GM23338 (cell line): ENCODE results near the gene TOX2. TPM values are rescaled to one million over a fixed set of nuclear protein-coding genes. Genes with fewer than 3 reads are reported as not detected.

Experiments
- ATAC-seq: fragments of 200-7000 bp; cut with Tn5 transposase; 3 replicates; pipeline ENCODE4 v1.9.1; 2020
- DNase-seq: peaks from one replicate; pipeline ENCODE4 v3.0.0-alpha.2; 2015; ENCODE audit warnings: low spot score
- H2AFZ ChIP-seq: fragments of 200-600 bp; sonication (generic); 2 replicates; pipeline ENCODE4 v1.8.0; 2016; ENCODE audit warnings: antibody characterized with exemption, mild to moderate bottlenecking, moderate library complexity
- H3F3A ChIP-seq: fragments of 200-600 bp; sonication (generic); replicated peaks from 2 replicates; pipeline ENCODE4 v1.8.0; 2017; ENCODE audit warnings: antibody characterized with exemption, mixed run types, low read depth
- H3K27ac ChIP-seq: fragments of 200-600 bp; sonication (generic); 2 replicates; pipeline ENCODE4 v1.6.1; 2016; ENCODE audit warnings: low read depth
- H3K27me3 ChIP-seq: fragments of 200-600 bp; sonication (generic); 2 replicates; pipeline ENCODE4 v1.8.0; 2016; ENCODE audit warnings: mild to moderate bottlenecking, mixed run types, moderate library complexity; ENCODE audit not compliant: insufficient read depth
- H3K36me3 ChIP-seq: fragments of 200-600 bp; sonication (generic); 2 replicates; pipeline ENCODE4 v1.8.0; 2016; ENCODE audit warnings: mild to moderate bottlenecking; ENCODE audit not compliant: insufficient read depth
- H3K4me1 ChIP-seq: fragments of 200-600 bp; sonication (generic); 2 replicates; pipeline ENCODE4 v1.8.0; 2016; ENCODE audit warnings: mild to moderate bottlenecking, moderate library complexity; ENCODE audit not compliant: insufficient read depth
- H3K4me2 ChIP-seq: fragments of 200-600 bp; sonication (generic); 2 replicates; pipeline ENCODE4 v1.7.1; 2017; ENCODE audit warnings: mixed run types
- H3K4me3 ChIP-seq: fragments of 200-600 bp; sonication (generic); 2 replicates; pipeline ENCODE4 v1.6.1; 2016; ENCODE audit warnings: mixed run types
- H3K79me2 ChIP-seq: fragments of 200-600 bp; sonication (generic); replicated peaks from 2 replicates; pipeline ENCODE4 v1.8.0; 2017; ENCODE audit warnings: mild to moderate bottlenecking; ENCODE audit not compliant: insufficient read depth
- H3K9me2 ChIP-seq: fragments of 200-600 bp; sonication (generic); 2 replicates; pipeline ENCODE4 v1.8.0; 2017; ENCODE audit not compliant: insufficient read depth
- H4K20me1 ChIP-seq: fragments of 200-600 bp; sonication (generic); replicated peaks from 2 replicates; pipeline ENCODE4 v1.8.0; 2017; ENCODE audit warnings: mild to moderate bottlenecking; ENCODE audit not compliant: insufficient read depth
- H3K27ac Mint-ChIP-seq: 2 replicates; pipeline ENCODE4 v1.8.0; 2020; ENCODE audit warnings: inconsistent platforms, mild to moderate bottlenecking, moderate library complexity, mixed read lengths
- H3K27me3 Mint-ChIP-seq: 3 replicates; pipeline ENCODE4 v1.8.0; 2022; ENCODE audit warnings: low read depth, mild to moderate bottlenecking, moderate library complexity, mixed read lengths, inconsistent platforms; ENCODE audit not compliant: insufficient read depth, poor library complexity
- H3K36me3 Mint-ChIP-seq: 3 replicates; pipeline ENCODE4 v1.8.0; 2021; ENCODE audit warnings: low read depth, mild to moderate bottlenecking, inconsistent platforms, moderate library complexity, mixed read lengths
- H3K4me1 Mint-ChIP-seq: 3 replicates; pipeline ENCODE4 v1.8.0; 2020; ENCODE audit warnings: mild to moderate bottlenecking, inconsistent platforms, mixed read lengths
- H3K4me3 Mint-ChIP-seq: 3 replicates; pipeline ENCODE4 v1.8.0; 2021; ENCODE audit warnings: moderate library complexity, mild to moderate bottlenecking, inconsistent platforms, mixed read lengths
- H3K9me3 Mint-ChIP-seq: 3 replicates; pipeline ENCODE4 v1.8.0; 2020; ENCODE audit warnings: moderate library complexity, mild to moderate bottlenecking, inconsistent platforms, mixed read lengths
- CREB1 ChIP-seq: fragments of 250-450 bp; sonication (Bioruptor Pico); IDR thresholded peaks from 2 replicates; pipeline ENCODE4 v1.5.0; 2020; ENCODE audit warnings: low read depth, mild to moderate bottlenecking, moderate library complexity
- CTCF ChIP-seq, 2 experiments: fragments of 200-600 bp in 1 of 2; sonication (generic) in 1 of 2; conservative IDR thresholded peaks; 2 replicates each; pipeline versions ENCODE4 v1.5.1 to v1.6.1; 2016 to 2017; ENCODE audit warnings: antibody characterized with exemption in 2 of 2, low read depth in 2 of 2, mild to moderate bottlenecking in 2 of 2, moderate library complexity in 1 of 2
- EZH2 ChIP-seq: fragments of 200-600 bp; sonication (generic); IDR thresholded peaks from one replicate; pipeline ENCODE4 v1.8.0; 2017; ENCODE audit warnings: antibody characterized with exemption, mild to moderate bottlenecking, low read depth; ENCODE audit not compliant: unreplicated experiment
- EZH2phosphoT487 ChIP-seq: fragments of 200-600 bp; sonication (generic); IDR thresholded peaks from one replicate; pipeline ENCODE4 v1.8.1; 2018; ENCODE audit warnings: antibody characterized with exemption; ENCODE audit not compliant: unreplicated experiment
- JUNB ChIP-seq: IDR thresholded peaks from one replicate; pipeline ENCODE4 v1.6.1; 2016; ENCODE audit warnings: antibody characterized with exemption; ENCODE audit not compliant: unreplicated experiment
- NANOG ChIP-seq: IDR thresholded peaks from 2 replicates; pipeline ENCODE4 v1.6.1; 2016; ENCODE audit warnings: antibody characterized with exemption, borderline replicate concordance
- POLR2AphosphoS5 ChIP-seq: IDR thresholded peaks from 2 replicates; pipeline ENCODE4 v1.6.1; 2016; ENCODE audit warnings: antibody characterized with exemption, low read depth
- STAT1 ChIP-seq: IDR thresholded peaks from one replicate; pipeline ENCODE4 v1.6.1; 2016; ENCODE audit warnings: antibody characterized with exemption; ENCODE audit not compliant: unreplicated experiment
- ZNF114 ChIP-seq: fragments of 250-450 bp; sonication (Bioruptor Pico); IDR thresholded peaks from 2 replicates; pipeline ENCODE4 v1.5.0; 2020; ENCODE audit warnings: mild to moderate bottlenecking, moderate library complexity
- ZNF331 ChIP-seq: fragments of 250-450 bp; sonication (Bioruptor Pico); IDR thresholded peaks from 2 replicates; pipeline ENCODE4 v1.5.0; 2020; ENCODE audit warnings: low read depth, mild to moderate bottlenecking, moderate library complexity
- polyA plus RNA-seq: library from polyadenylated mRNA; unstranded; fragments of >200 nt; fragmentation: Nextera tagmentation; extraction: Ambion mirVana; gene quantifications from 2 replicates; pipeline ENCODE4 v1.2.1, GENCODE V29; 2016
- total RNA-seq: library from RNA; depleted of rRNA; stranded (reverse); fragments of >200 nt; shearing (Covaris generic); gene quantifications from 2 replicates; pipeline ENCODE4 v1.2.3, GENCODE V29; 2014
- TF ChIP-seq, protein P1 (sequence below): IDR thresholded peaks from 2 replicates; pipeline ENCODE4 v1.6.1; 2016; ENCODE audit warnings: antibody characterized with exemption
- TF ChIP-seq, protein P2 (sequence below): fragments of 250-450 bp; sonication (Bioruptor Pico); IDR thresholded peaks from 2 replicates; pipeline ENCODE4 v1.5.0; 2020; ENCODE audit warnings: mild to moderate bottlenecking, moderate library complexity
- TF ChIP-seq, protein P3 (sequence below): IDR thresholded peaks from one replicate; pipeline ENCODE4 v1.6.1; 2018; ENCODE audit warnings: antibody characterized with exemption; ENCODE audit not compliant: unreplicated experiment

The TOX2 gene
- total and polyA plus RNA-seq, 2 experiments from 2014 or later = 1.4 to 1.5 TPM

GRCh38 chr20:43994486-43995100 is 79.9 kb downstream of the TOX2 start:
- H3K79me2 ChIP-seq = no peaks in the 10 kb centered on the region
- ATAC-seq = no peak
- Mint-ChIP-seq H3K27me3 (peaks cover 3% of the 10 kb centered on the region), H3K27ac (no peak overlapping the region), H3K4me1 (no peaks in the 10 kb centered on the region), H3K36me3 (no peaks in the 10 kb centered on the region), H3K4me3 (no peak overlapping the region), H3K9me3 (peaks cover 4% of the 10 kb centered on the region; the same call in 1 of the 3 replicates)
- no peaks in the 10 kb centered on the region for H4K20me1 ChIP-seq
- H3F3A ChIP-seq = no peaks in the 10 kb centered on the region
- TF ChIP-seq POLR2AphosphoS5 (no peak), EZH2 (no peak), STAT1 (no peak), CTCF (conservative IDR thresholded peaks at IDR 0.05; ENCODE audit: low read depth in 2 of 2) (no peak), JUNB (no peak), ZNF114 (no peak), CREB1 (no peak), EZH2phosphoT487 (no peak), NANOG (no peak), ZNF331 (CRISPR knock-in tag) (no peak)
- TF ChIP-seq, protein P1, sequence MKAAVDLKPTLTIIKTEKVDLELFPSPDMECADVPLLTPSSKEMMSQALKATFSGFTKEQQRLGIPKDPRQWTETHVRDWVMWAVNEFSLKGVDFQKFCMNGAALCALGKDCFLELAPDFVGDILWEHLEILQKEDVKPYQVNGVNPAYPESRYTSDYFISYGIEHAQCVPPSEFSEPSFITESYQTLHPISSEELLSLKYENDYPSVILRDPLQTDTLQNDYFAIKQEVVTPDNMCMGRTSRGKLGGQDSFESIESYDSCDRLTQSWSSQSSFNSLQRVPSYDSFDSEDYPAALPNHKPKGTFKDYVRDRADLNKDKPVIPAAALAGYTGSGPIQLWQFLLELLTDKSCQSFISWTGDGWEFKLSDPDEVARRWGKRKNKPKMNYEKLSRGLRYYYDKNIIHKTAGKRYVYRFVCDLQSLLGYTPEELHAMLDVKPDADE = no peak
- TF ChIP-seq, protein P2, sequence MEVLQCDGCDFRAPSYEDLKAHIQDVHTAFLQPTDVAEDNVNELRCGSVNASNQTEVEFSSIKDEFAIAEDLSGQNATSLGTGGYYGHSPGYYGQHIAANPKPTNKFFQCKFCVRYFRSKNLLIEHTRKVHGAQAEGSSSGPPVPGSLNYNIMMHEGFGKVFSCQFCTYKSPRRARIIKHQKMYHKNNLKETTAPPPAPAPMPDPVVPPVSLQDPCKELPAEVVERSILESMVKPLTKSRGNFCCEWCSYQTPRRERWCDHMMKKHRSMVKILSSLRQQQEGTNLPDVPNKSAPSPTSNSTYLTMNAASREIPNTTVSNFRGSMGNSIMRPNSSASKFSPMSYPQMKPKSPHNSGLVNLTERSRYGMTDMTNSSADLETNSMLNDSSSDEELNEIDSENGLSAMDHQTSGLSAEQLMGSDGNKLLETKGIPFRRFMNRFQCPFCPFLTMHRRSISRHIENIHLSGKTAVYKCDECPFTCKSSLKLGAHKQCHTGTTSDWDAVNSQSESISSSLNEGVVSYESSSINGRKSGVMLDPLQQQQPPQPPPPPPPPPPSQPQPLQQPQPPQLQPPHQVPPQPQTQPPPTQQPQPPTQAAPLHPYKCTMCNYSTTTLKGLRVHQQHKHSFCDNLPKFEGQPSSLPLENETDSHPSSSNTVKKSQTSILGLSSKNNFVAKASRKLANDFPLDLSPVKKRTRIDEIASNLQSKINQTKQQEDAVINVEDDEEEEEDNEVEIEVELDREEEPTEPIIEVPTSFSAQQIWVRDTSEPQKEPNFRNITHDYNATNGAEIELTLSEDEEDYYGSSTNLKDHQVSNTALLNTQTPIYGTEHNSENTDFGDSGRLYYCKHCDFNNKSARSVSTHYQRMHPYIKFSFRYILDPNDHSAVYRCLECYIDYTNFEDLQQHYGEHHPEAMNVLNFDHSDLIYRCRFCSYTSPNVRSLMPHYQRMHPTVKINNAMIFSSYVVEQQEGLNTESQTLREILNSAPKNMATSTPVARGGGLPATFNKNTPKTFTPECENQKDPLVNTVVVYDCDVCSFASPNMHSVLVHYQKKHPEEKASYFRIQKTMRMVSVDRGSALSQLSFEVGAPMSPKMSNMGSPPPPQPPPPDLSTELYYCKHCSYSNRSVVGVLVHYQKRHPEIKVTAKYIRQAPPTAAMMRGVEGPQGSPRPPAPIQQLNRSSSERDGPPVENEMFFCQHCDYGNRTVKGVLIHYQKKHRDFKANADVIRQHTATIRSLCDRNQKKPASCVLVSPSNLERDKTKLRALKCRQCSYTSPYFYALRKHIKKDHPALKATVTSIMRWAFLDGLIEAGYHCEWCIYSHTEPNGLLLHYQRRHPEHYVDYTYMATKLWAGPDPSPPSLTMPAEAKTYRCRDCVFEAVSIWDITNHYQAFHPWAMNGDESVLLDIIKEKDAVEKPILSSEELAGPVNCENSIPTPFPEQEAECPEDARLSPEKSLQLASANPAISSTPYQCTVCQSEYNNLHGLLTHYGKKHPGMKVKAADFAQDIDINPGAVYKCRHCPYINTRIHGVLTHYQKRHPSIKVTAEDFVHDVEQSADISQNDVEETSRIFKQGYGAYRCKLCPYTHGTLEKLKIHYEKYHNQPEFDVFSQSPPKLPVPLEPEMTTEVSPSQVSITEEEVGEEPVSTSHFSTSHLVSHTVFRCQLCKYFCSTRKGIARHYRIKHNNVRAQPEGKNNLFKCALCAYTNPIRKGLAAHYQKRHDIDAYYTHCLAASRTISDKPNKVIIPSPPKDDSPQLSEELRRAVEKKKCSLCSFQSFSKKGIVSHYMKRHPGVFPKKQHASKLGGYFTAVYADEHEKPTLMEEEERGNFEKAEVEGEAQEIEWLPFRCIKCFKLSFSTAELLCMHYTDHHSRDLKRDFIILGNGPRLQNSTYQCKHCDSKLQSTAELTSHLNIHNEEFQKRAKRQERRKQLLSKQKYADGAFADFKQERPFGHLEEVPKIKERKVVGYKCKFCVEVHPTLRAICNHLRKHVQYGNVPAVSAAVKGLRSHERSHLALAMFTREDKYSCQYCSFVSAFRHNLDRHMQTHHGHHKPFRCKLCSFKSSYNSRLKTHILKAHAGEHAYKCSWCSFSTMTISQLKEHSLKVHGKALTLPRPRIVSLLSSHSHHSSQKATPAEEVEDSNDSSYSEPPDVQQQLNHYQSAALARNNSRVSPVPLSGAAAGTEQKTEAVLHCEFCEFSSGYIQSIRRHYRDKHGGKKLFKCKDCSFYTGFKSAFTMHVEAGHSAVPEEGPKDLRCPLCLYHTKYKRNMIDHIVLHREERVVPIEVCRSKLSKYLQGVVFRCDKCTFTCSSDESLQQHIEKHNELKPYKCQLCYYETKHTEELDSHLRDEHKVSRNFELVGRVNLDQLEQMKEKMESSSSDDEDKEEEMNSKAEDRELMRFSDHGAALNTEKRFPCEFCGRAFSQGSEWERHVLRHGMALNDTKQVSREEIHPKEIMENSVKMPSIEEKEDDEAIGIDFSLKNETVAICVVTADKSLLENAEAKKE (CRISPR knock-in tag) = no peak
- TF ChIP-seq, protein P3, sequence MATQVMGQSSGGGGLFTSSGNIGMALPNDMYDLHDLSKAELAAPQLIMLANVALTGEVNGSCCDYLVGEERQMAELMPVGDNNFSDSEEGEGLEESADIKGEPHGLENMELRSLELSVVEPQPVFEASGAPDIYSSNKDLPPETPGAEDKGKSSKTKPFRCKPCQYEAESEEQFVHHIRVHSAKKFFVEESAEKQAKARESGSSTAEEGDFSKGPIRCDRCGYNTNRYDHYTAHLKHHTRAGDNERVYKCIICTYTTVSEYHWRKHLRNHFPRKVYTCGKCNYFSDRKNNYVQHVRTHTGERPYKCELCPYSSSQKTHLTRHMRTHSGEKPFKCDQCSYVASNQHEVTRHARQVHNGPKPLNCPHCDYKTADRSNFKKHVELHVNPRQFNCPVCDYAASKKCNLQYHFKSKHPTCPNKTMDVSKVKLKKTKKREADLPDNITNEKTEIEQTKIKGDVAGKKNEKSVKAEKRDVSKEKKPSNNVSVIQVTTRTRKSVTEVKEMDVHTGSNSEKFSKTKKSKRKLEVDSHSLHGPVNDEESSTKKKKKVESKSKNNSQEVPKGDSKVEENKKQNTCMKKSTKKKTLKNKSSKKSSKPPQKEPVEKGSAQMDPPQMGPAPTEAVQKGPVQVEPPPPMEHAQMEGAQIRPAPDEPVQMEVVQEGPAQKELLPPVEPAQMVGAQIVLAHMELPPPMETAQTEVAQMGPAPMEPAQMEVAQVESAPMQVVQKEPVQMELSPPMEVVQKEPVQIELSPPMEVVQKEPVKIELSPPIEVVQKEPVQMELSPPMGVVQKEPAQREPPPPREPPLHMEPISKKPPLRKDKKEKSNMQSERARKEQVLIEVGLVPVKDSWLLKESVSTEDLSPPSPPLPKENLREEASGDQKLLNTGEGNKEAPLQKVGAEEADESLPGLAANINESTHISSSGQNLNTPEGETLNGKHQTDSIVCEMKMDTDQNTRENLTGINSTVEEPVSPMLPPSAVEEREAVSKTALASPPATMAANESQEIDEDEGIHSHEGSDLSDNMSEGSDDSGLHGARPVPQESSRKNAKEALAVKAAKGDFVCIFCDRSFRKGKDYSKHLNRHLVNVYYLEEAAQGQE = no peak
- no peaks in the 10 kb centered on the region for H3K36me3 ChIP-seq
- no peak overlapping the region for H2AFZ ChIP-seq
- no peaks in the 10 kb centered on the region for H3K9me2 ChIP-seq
- H3K4me3 ChIP-seq = no peak overlapping the region
- no peaks in the 10 kb centered on the region for H3K4me1 ChIP-seq
- H3K27me3 ChIP-seq = no peaks in the 10 kb centered on the region
- H3K27ac ChIP-seq = no peak overlapping the region
- no peak overlapping the region for H3K4me2 ChIP-seq
- no peak for DNase-seq
